K562 (cell line): Measurements from ENCODE around the gene ZMYM2. TPM values are rescaled to one million over a fixed set of nuclear protein-coding genes. Genes with fewer than 3 reads are reported as not detected.

ENCODE experiments used
- ARNT ChIP-seq, 2 experiments: fragments of 450-650 bp; IDR thresholded peaks; 2 replicates each; pipeline ENCODE4 v1.6.1; 2016; ENCODE audit warnings: mild to moderate bottlenecking in 1 of 2
- HBP1 ChIP-seq: fragments of 450-650 bp; formaldehyde crosslinking; IDR thresholded peaks from 2 replicates; pipeline ENCODE4 v1.4.0; 2022; ENCODE audit warnings: missing genetic modification characterization
- MYC ChIP-seq, 2 experiments: fragments of 250-450 bp in 1 of 2; sonication (Bioruptor Pico) in 1 of 2; IDR thresholded peaks; 2 replicates each; pipeline versions ENCODE4 v1.5.1 to v1.6.1; 2012 to 2021; ENCODE audit warnings: low read depth in 2 of 2, borderline replicate concordance in 1 of 2, improper control_type of control experiment in 1 of 2, low read length in 1 of 2, mild to moderate bottlenecking in 1 of 2, moderate library complexity in 1 of 2
- RNF219 ChIP-seq: fragments of 250-450 bp; sonication (Bioruptor Pico); IDR thresholded peaks from 2 replicates; pipeline ENCODE4 v1.5.0; 2022; ENCODE audit warnings: mild to moderate bottlenecking
- ZNF76 ChIP-seq: fragments of 250-450 bp; sonication (Bioruptor Pico); IDR thresholded peaks from 2 replicates; pipeline ENCODE4 v1.4.0; 2020; ENCODE audit warnings: mild to moderate bottlenecking, moderate library complexity, borderline replicate concordance
- polyA plus RNA-seq, 8 experiments: library from polyadenylated mRNA; depleted of rRNA in 4 of 8; stranded (reverse) in 5 of 8; unstranded in 3 of 8; fragments of >200 nt; fragmentation: Nextera tagmentation in 2 of 8; fragmentation: Illumina TruSeq in 1 of 8; extraction: Ambion mirVana in 2 of 8; extraction: Trizol in 1 of 8; gene quantifications; 2 replicates each; pipeline versions ENCODE4 v1.2.1 to v1.2.3, GENCODE V29; 2011 to 2014; ENCODE audit warnings: inconsistent platforms in 1 of 8, missing spikeins in 1 of 8
- total RNA-seq, 7 experiments: library from RNA; depleted of rRNA in 6 of 7; stranded (reverse); fragments of >200 nt in 6 of 7; fragmentation: Illumina TruSeq in 2 of 7; extraction: Trizol in 2 of 7; gene quantifications; 2 replicates each; pipeline versions ENCODE4 v1.2.1 to v1.2.3, GENCODE V29; 2011 to 2021; ENCODE audit warnings: low replicate concordance in 1 of 7

ZMYM2 gene
- total and polyA plus RNA-seq, 9 of the 15 experiments (the other 6 are each of a cell fraction or from before 2014, with no cell fraction given), result 5.0 to 48.8 (median 26.8) TPM

- no peak for TF ChIP-seq RNF219 (CRISPR knock-in tag)
- no peak for TF ChIP-seq MYC (IDR thresholded peaks at IDR 0.05; ENCODE audit: low read depth, low read length)
- no peak for TF ChIP-seq MYC (CRISPR knock-in tag; IDR thresholded peaks at IDR 0.05; ENCODE audit: borderline replicate concordance, low read depth)
- no peak for TF ChIP-seq ZNF76 (CRISPR knock-in tag)
- no peak for TF ChIP-seq HBP1 (CRISPR knock-in tag)
- TF ChIP-seq ARNT (IDR thresholded peaks at IDR 0.05), result no peak
Measured at GRCh38 chr13:19981685-19982238, 23.2 kb downstream of the ZMYM2 start (continued).
